B cell (primary cell): ENCODE results near the gene RMND1.

Experiments used
- EZH2 ChIP-seq: IDR thresholded peaks from 2 replicates; pipeline ENCODE4 v1.6.1; 2012; ENCODE audit warnings: borderline replicate concordance, low read depth, mild to moderate bottlenecking, moderate library complexity, low read length; ENCODE audit not compliant: insufficient read depth, poor library complexity, severe bottlenecking
- TF ChIP-seq, protein P1 (sequence below): fragments of 200-600 bp; IDR thresholded peaks from one replicate; pipeline ENCODE4 v1.8.0; 2022; ENCODE audit warnings: antibody characterized with exemption, mild to moderate bottlenecking

DNA sequence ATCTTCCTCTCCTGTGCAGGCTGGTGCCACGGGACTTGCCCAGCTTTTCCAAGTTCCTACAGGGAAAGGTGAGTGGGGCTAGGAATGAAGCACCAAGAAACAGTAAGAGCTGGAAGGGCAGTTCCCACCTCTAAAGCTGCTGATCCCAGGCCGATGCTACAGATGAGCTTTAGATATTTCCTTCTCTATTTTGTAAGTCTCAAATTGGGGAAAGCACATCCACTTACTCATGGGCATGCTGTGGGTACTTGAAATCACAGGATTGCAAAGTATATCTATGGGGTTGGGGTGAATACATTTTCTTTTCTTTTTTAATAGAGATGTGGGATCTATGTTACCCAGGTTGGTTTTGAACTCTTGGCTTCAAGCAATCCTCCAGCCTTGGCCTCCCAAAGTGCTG is 63.7 kb downstream of the RMND1 start:
- TF ChIP-seq, protein P1, sequence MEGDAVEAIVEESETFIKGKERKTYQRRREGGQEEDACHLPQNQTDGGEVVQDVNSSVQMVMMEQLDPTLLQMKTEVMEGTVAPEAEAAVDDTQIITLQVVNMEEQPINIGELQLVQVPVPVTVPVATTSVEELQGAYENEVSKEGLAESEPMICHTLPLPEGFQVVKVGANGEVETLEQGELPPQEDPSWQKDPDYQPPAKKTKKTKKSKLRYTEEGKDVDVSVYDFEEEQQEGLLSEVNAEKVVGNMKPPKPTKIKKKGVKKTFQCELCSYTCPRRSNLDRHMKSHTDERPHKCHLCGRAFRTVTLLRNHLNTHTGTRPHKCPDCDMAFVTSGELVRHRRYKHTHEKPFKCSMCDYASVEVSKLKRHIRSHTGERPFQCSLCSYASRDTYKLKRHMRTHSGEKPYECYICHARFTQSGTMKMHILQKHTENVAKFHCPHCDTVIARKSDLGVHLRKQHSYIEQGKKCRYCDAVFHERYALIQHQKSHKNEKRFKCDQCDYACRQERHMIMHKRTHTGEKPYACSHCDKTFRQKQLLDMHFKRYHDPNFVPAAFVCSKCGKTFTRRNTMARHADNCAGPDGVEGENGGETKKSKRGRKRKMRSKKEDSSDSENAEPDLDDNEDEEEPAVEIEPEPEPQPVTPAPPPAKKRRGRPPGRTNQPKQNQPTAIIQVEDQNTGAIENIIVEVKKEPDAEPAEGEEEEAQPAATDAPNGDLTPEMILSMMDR, result no peak
- no peak for TF ChIP-seq EZH2
